Urinary bladder (tissue), 4 donors: ENCODE results near the gene GOLGA6C. TPM values are rescaled to one million over a fixed set of nuclear protein-coding genes. Genes with fewer than 3 reads are reported as not detected.
"Not testable (repeated sequence)": the region's sequence is repeated elsewhere in the genome, so short reads cannot be mapped to it uniquely, and the experiment has no call there.

Source experiments
- DNase-seq: peaks from one replicate; pipeline ENCODE4 v3.0.0-alpha.2; 2015; ENCODE audit errors: extremely low spot score
- H3K27ac ChIP-seq: one replicate; pipeline ENCODE4 v1.5.1; 2013; ENCODE audit warnings: low read depth, mild to moderate bottlenecking, moderate library complexity
- H3K36me3 ChIP-seq: one replicate; pipeline ENCODE4 v1.6.1; 2013; ENCODE audit warnings: mild to moderate bottlenecking, moderate library complexity; ENCODE audit not compliant: insufficient read depth
- H3K4me1 ChIP-seq: one replicate; pipeline ENCODE4 v1.6.1; 2013; ENCODE audit warnings: mild to moderate bottlenecking, moderate library complexity; ENCODE audit not compliant: insufficient read depth
- H3K4me3 ChIP-seq: one replicate; pipeline ENCODE4 v1.5.1; 2013; ENCODE audit warnings: low read depth, low read length
- WGBS: extraction: QIAGEN DNeasy Blood & Tissue Kit; methylation state at CpG from one replicate; pipeline ENCODE4 v1.1.7; 2013; 5-methylcytosine and 5-hydroxymethylcytosine counted together
- polyA plus RNA-seq: library from polyadenylated mRNA; stranded (reverse); fragments of 200-250 nt; gene quantifications from one replicate; pipeline ENCODE4 v1.2.3, GENCODE V29; 2013
- total RNA-seq: library from RNA; depleted of rRNA; stranded (reverse); fragments of >200 nt; gene quantifications from one replicate; pipeline ENCODE4 v1.2.3, GENCODE V29; 2014
- donor health status: healthy with polysubstance abuse.
- donor health status: healthy.

GOLGA6C gene, protein sequence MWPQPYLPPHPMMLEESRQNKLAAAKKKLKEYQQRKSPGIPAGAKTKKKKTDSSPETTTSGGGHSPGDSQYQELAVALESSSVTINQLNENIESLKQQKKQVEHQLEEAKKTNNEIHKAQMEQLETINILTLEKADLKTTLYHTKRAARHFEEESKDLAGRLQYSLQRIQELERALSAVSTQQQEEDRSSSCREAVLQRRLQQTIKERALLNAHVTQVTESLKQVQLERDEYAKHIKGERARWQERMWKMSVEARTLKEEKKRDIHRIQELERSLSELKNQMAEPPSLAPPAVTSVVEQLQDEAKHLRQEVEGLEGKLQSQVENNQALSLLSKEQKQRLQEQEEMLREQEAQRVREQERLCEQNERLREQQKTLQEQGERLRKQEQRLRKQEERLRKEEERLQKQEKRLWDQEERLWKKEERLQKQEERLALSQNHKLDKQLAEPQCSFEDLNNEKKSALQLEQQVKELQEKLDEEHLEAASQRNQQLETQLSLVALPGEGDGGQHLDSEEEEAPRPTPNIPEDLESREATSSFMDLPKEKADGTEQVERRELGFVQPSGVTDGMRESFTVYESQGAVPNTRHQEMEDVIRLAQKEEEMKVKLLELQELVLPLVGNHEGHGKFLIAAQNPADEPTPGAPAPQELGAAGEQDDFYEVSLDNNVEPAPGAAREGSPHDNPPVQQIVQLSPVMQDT
- total RNA-seq (not detected), polyA plus RNA-seq (not detected)

DNA sequence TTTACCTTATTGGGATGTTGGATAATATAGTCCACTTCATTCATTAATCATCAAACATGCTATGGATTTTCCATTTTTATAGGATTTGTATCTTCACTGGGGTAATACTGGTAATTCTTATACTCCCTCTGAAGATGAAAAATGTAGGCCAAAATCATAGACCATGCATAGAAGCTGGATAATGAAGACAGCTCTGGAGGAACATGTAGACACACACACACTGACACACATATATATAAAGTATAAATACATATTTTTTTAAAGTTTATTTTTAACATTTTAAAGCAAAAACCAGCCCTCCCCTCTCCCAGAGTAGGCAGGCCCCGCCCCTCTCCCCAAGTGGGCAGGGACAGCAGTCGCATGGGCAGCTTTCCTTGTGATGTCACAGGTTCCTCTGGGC lies at the start of gene GOLGA6C:
Gene GOLGA6C, plus strand, starts transcription at position 301 of the 400 bp plus-strand sequence. CDS start 265 bp downstream, outside the sequence.
- not testable (repeated sequence) for H3K36me3 ChIP-seq, DNase-seq, H3K4me1 ChIP-seq, H3K27ac ChIP-seq, H3K4me3 ChIP-seq
- WGBS, result no CpG with 5 or more reads among the region's 2 CpGs

DNA sequence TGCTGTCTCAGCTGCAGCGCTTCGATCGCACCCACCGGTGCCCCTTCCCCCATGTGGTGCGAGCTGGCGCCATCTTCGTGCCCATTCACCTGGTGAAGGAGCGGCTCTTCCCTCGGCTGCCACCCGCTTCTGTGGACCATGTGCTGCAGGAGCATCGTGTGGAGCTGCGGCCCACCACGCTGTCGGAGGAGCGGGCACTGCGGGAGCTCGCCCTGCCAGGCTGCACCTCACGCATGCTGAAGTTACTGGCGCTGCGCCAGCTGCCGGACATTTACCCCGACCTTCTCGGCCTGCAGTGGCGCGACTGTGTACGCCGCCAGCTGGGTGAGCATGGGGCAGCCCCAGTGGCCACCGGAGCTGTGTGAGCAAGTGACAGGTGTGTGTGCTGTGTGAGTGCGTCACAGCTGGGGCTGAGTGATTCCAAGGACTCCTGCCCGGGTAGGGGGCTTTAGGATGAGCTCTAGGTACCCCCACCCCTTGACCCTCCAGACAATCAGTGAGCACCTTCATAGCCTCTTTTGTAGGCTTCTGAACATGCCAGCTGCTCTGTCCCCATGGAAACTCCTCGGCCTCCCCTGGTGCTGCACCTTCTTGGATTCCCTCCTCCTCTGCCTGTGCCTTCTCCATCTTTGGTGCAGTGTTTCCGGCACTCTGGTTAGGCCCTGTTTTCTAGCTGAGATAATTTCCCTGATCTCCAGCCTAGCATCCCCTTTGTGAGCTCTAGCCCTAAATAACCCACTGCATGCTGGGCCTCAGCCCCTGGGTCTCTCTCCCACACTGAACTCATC lies 49.4 kb upstream of the GOLGA6C start:
- Histone ChIP-seq H3K36me3 (no peaks in the 10 kb centered on the region), H3K4me1 (no peaks in the 10 kb centered on the region), H3K4me3 (no peak overlapping the region), H3K27ac (no peak overlapping the region)
- 82% methylated on average over 32 of the region's 32 CpGs for WGBS
- no peak for DNase-seq

DNA sequence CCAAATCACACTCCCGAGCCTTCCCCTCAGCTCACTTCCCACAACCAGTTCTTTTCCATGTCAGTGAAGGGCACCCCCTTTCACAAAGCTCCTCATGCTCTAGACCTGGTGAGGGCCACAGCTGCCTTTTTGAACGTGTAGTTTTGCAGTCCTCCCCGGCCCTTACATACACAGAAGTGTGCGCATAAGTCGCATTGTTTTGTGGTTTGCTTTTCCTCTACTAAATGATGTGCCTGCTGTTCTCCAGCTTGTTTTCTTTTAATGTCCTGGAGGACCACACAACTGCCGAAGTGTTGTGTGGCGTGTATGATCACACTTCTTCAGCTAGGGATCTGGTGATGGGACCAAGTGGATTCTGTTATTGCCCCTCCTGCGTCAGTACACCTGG lies 48.9 kb upstream of the GOLGA6C start:
- DNase-seq, result no peak

DNA sequence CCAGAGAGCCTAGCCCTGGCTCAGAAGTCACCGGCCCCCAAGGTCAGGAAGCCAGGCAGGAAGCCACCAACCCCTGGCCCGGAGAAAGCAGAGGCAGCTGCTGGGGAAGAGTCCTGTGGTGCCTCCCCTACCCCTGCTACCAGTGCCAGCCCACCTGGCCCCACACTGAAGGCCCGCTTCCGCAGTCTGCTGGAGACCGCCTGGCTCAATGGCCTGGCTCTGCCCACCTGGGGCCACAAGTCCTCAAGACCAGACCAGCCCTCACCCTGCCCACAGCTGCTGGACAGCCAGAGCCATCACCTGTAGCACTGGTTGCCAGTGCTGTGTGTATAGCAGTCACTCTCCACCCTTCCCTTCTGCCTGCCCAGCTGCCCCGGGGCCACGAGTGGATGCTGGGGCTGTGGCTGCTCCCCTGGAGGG lies 47.3 kb upstream of the GOLGA6C start:
- WGBS, result 84% methylated on average over 7 of the region's 7 CpGs
- Histone ChIP-seq H3K4me1 (no peaks in the 10 kb centered on the region), H3K4me3 (no peak overlapping the region), H3K36me3 (no peaks in the 10 kb centered on the region), H3K27ac (no peak overlapping the region)
- no peak for DNase-seq

More for the DNA sequence above, 48.9 kb upstream of the GOLGA6C start:
- no peaks in the 10 kb centered on the region for H3K4me1 ChIP-seq
- 73% methylated on average over 8 of the region's 8 CpGs for WGBS
- H3K36me3 ChIP-seq, result no peaks in the 10 kb centered on the region
- no peak overlapping the region for H3K4me3 ChIP-seq
- no peak overlapping the region for H3K27ac ChIP-seq

DNA sequence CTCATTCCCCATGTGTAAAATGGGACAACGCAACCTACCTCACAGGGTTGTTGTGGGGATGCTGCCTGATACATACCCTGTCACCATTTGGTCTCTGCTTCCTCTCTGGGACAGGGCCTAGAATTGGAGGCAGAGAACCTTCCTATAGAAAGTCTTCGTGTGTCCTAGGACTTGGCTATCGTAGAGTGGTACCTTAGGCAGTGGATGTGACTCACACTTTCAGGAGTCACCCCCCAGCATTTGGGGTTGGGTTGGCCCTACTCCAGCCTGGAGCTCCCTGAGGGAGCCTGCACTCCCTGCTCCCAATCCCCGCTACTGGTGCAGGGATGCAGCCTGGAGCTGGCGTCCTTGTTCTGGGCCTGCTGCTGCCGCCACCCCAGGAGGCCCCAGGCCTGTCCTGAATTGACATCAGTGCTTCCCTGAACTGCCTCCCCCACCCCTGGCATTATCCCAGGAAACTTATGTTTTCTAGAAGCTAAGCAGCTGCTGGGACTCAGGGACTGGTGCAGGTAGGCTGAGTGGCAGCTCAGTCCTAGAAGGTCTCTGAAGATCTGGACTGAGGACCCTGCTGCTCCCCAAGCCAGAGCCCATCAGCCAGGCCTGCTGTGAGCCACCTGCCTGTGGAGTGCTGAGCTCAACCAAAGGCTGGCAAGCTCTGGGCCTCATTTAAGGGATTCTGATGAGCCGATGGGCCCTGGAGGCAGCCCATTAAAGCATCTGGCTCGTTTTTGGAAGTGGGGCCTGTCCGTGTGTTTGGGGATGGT lies 46.5 kb upstream of the GOLGA6C start:
- H3K36me3 ChIP-seq, result no peaks in the 10 kb centered on the region
- WGBS, result 63% methylated on average over 9 of the region's 9 CpGs

DNA sequence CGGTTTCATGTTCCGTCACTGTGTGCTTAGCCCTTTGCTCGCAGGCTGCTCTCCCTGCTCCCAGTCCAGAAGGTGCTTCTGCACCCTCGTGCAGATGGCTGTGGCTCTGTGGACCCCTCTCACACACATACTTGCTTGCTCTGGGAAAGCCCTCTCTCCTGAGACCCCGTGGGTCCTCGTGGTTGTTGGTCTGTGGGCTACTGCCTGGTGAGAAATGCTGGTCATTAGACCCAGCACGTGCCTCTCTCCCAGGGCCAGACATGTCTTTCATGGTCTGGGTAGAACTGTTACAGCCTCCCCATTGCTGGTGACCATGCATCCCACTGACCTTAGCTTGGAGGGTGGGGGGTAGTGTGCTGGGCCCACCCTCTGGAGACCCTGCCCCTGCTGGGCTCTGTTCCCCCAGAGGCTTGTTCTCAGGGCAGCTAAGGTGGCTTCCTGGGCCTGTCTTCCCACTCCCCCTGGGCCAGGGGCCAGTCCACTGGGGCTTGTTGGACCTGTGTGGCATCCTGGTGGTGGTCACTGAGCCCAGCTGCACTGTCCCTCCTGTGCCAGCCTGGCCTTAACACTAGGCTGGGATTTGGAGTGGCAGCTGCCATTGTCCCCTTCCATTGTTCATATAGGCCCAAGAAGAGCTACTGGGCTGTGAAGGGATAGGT lies 45.8 kb upstream of the GOLGA6C start:
- H3K4me3 ChIP-seq, result no peak overlapping the region
- no peaks in the 10 kb centered on the region for H3K4me1 ChIP-seq
- H3K27ac ChIP-seq, result no peak overlapping the region
- DNase-seq, result no peak
- H3K36me3 ChIP-seq, result no peaks in the 10 kb centered on the region
- WGBS, result 84% methylated on average over 7 of the region's 7 CpGs

More for the DNA sequence above, 46.5 kb upstream of the GOLGA6C start:
- Histone ChIP-seq H3K4me3 (no peak overlapping the region), H3K4me1 (no peaks in the 10 kb centered on the region), H3K27ac (no peak overlapping the region)
- no peak for DNase-seq

DNA sequence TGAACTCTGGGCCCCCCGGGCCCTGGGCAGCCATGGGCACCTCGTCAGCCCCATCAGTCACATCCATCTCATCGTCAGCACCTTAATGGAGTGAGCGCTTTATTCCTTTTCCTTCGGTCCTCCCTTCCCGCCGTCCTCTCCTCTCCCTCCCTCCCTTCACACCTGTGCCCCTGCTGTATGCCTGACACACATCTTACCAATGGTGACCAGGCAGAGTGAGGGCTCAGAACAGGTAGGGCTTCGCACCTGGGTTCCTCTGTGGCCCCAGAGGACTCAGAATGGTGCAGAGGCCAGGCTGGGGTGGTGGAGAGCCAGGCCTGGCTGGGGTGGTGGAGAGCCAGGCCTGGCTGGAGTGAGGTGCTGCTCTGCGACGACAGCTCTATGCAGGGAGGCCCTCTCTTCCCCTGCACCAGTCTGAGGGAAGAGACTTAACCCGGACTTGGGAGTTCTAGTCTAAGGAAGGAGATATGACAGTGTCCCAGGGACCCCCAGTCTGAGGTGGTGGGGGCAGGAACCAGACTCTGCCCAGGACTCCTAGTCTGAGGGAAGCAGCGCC lies 44.8 kb upstream of the GOLGA6C start:
- Histone ChIP-seq H3K27ac (no peak overlapping the region), H3K4me1 (no peaks in the 10 kb centered on the region), H3K36me3 (no peaks in the 10 kb centered on the region), H3K4me3 (no peak overlapping the region)
- DNase-seq, result no peak
- WGBS, result 82% methylated on average over 12 of the region's 12 CpGs

DNA sequence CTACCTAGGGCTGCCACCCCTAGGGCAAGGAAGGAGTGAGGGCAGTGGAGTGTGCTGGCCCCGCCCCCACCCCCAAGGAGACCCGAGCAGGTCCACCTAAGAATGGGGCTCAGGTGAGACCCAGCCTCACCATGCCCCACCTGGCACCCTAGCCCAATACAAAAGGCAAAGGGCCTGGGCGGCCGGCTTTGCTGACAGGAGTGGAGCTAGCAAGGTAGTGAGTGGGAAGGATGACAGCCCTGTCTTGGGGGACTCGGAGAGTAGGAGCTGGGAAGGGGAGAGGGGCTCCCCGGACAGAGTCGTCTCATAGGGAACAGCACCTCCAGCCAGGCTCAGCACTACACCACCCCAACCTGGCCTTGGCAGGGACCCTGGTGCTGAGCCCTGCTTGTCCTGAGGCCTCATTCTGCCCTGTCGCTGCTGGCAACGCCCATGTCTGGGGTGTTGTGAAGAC lies 44.3 kb upstream of the GOLGA6C start:
- no peak for DNase-seq
- Histone ChIP-seq H3K4me1 (no peaks in the 10 kb centered on the region), H3K36me3 (no peaks in the 10 kb centered on the region), H3K27ac (no peak overlapping the region), H3K4me3 (no peak overlapping the region)
- WGBS, result 74% methylated on average over 9 of the region's 9 CpGs

DNA sequence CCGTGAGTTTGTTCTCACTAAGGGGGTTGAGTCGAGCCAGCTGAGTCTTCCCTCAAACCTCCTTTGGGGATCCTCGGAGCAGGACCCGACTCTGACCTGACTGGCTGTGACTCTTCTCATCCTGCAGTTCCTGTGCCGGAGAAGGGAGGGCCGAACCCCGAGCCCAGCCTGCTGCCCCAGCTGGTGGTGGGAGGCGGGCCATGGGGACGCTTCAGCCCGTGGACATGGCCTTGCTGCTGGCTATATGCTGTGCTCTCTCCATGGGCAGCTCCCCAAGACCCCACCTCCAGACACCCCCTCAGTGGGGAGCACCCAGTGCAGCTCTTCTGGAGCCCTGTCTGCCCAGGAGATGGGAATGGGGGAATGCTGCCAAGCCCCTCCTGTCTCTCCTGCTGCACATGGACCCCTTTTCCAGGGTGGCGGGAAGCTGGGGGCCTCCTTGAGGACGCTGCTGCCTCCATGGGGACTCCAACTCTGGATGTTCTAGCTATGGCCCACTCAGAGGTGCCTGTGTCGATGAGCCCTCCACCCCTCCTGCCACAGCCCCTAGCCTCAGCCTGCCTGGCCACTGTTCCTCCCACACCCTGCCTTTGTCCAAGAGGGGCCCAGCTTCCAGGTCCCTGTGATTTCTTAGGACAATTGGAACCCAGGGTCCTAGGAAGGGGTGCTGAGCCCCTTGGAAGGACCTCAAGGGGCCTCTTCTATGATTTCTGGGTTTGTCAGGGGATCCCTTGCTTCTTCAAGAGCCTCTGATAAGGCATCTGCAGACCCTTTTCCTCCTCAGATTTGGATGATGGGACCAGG lies 43.6 kb upstream of the GOLGA6C start:
- no peak overlapping the region for H3K27ac ChIP-seq
- DNase-seq, result no peak
- H3K36me3 ChIP-seq, result no peaks in the 10 kb centered on the region
- H3K4me1 ChIP-seq, result no peaks in the 10 kb centered on the region
- H3K4me3 ChIP-seq, result no peak overlapping the region
- 55% methylated on average over 13 of the region's 13 CpGs for WGBS

DNA sequence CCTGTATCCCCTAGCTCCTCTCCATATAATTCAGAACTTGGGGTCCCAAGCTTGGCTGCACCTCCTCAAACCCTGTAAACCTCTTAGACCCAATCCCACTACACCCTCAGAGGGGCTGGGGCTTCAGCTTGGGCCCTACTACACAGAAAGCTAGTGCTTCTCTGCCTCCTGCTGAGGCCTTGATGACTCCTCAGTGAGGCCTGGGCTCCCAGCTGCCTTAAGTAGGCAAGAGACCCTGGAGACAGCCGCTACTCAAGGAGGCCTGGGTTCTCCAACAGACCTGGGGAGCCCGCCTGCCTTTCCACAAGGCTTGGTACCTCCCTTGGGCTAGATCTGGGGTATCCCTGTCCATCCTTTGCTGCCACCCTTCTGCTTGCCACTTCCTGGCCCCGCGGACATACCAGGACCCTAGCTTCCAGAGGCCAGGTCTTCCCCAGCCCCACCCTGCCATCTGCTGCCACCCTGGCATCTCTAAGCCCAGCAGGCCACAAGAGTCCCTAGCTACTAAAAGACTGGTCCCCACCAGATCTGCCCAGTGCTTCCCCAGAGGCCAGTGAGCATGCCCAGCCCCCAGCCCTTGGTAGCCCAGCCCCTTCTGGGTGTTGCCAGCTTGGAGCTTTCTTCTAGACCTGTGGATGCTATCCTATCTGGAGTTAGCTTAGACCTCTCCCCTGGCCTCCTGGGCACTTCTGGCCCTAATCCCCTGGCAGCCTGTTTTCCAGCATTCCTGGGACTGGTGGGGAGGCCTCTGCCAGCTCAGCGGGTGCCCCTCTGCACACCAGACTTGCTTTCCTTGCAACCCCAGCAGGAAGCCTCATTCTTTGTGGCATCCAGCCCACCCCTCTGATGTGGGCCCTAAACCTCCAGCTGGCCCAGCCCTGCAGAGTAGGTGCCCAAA lies 42.8 kb upstream of the GOLGA6C start:
- WGBS, result 88% methylated on average over 5 of the region's 5 CpGs
- H3K27ac ChIP-seq, result no peak overlapping the region

DNA sequence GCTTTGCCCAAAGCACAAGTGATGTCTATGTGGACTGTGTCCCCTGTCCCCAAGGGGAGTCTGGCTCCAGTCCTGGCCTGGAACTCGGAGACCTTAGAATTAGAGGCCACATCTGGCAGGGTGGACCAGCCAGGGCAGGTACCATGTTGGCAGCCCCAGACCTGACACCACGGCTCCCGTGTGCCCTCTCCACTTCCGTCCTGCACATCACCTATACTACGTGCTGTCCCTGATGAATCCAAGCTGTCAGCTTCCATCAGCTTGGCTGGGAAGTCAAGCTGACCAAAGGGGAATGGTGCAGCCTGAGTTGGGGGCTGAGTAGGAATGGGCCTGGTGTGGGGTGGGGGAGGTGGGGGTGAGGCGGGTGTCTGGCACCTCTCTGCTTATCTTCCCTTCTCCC lies 41.1 kb upstream of the GOLGA6C start:
- 81% methylated on average over 6 of the region's 6 CpGs for WGBS
- no peak for DNase-seq
- no peaks in the 10 kb centered on the region for H3K4me1 ChIP-seq
- H3K27ac ChIP-seq, result no peak overlapping the region
- H3K36me3 ChIP-seq, result no peaks in the 10 kb centered on the region
- H3K4me3 ChIP-seq, result no peak overlapping the region

More for the DNA sequence above, 42.8 kb upstream of the GOLGA6C start:
- DNase-seq, result no peak
- H3K4me1 ChIP-seq, result no peaks in the 10 kb centered on the region
- no peak overlapping the region for H3K4me3 ChIP-seq
- H3K36me3 ChIP-seq, result no peaks in the 10 kb centered on the region
